Muscle of leg (tissue), 16 donors: Measurements from ENCODE around the gene ANKRD33. TPM values are rescaled to one million over a fixed set of nuclear protein-coding genes. Genes with fewer than 3 reads are reported as not detected.

Experiments used
- DNase-seq: peaks from one replicate; pipeline ENCODE4 v3.0.0; 2013
- H3K27ac ChIP-seq: one replicate; pipeline ENCODE4 v1.5.1; 2013; ENCODE audit warnings: mild to moderate bottlenecking, low read length, control low read depth
- H3K27me3 ChIP-seq: one replicate; pipeline ENCODE4 v1.6.1; 2013; ENCODE audit warnings: low read length; ENCODE audit not compliant: control insufficient read depth, insufficient read depth
- H3K36me3 ChIP-seq: one replicate; pipeline ENCODE4 v1.6.1; 2013; ENCODE audit warnings: low read length; ENCODE audit not compliant: control insufficient read depth, insufficient read depth
- H3K4me1 ChIP-seq: one replicate; pipeline ENCODE4 v1.6.1; 2013; ENCODE audit warnings: low read length; ENCODE audit not compliant: control insufficient read depth, insufficient read depth
- H3K4me3 ChIP-seq: one replicate; pipeline ENCODE4 v1.5.1; 2013; ENCODE audit warnings: low read length, control low read depth
- H3K9me3 ChIP-seq: replicated peaks from 2 replicates; pipeline ENCODE4 v1.6.1; 2013; ENCODE audit warnings: low read depth, low read length; ENCODE audit not compliant: control insufficient read depth
- WGBS: methylation state at CpG from one replicate; pipeline ENCODE4 v1.1.5; 2013; ENCODE audit warnings: missing lambda C conversion rate; ENCODE audit not compliant: insufficient coverage; 5-methylcytosine and 5-hydroxymethylcytosine counted together
- long read RNA-seq, 11 donors: transcript quantifications; one replicate each; lab custom pipeline, GENCODE V29; 2026
- polyA plus RNA-seq, 8 donors: library from polyadenylated mRNA; unstranded; fragments of 120-200 nt; gene quantifications; one replicate each; pipeline versions ENCODE4 v1.2.1 to v1.2.3, GENCODE V29; 2013; ENCODE audit warnings: inconsistent platforms in 1 of 8, low replicate concordance in 1 of 8; ENCODE audit not compliant: insufficient read length in 8 of 8, insufficient read depth in 1 of 8
- total RNA-seq: library from RNA; stranded (reverse); fragments of 120-200 nt; gene quantifications from one replicate; pipeline ENCODE4 v1.2.4, GENCODE V29; 2013

Gene ANKRD33
- total RNA-seq (0.04 TPM), polyA plus RNA-seq (under 1 TPM in 5 of 8 donors, not detected in 3; 0.06 to 0.18 (median 0.09) TPM)
- long read RNA-seq, donor 1, result 0 reads
- long read RNA-seq, donor 2, result 0 reads
- long read RNA-seq, donor 3, result 0 reads
- long read RNA-seq, donor 4, result 0 reads
- long read RNA-seq, donor 5, result 0 reads
- long read RNA-seq, donor 6, result 0 reads
- long read RNA-seq, donor 7, result 0 reads
- long read RNA-seq, donor 8, result 0 reads
- long read RNA-seq, donor 9, result 0 reads
- long read RNA-seq, donor 10, result 0 reads
- long read RNA-seq, donor 11, result 0 reads

- H3K9me3 ChIP-seq, result no peaks in the 10 kb centered on the region
- WGBS, result 49% methylated on average over 38 of the region's 41 CpGs
- H3K4me3 ChIP-seq, result no peak within 1 kb of the TSS
- H3K36me3 ChIP-seq, result no peaks in the 10 kb centered on the region
- peaks cover 3% of the 10 kb centered on the region for H3K27me3 ChIP-seq
- no peak within 1 kb of the TSS for H3K27ac ChIP-seq
- peaks cover 18% of the 10 kb centered on the region for H3K4me1 ChIP-seq
- DNase-seq, result peak; percentile 65
These were observed at the start of gene ANKRD33 for GRCh38 chr12:51887476-51888315. Gene ANKRD33, plus strand, starts transcription at chr12:51888103. Its CDS starts 84 bp downstream, at chr12:51888187.

DNA sequence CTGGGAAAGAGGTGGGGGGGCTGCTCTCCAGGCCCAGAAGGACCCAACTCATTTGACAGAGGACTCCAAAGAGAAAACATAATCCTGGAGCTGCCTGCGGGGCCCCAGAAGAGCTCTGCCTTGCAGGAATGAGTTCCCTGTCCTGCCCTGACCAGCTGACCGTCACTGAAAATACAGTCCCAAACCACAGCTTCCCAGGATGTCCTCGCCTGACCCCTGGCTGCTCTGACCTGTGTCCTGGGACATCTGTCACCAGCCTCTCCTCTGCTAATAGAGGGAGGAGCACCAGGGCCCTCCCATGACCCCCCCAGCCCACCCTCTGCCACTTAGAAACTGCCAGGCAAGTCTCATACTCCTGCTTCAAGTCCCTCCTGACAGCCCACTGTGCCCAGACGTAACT, 49.1 kb upstream of the ANKRD33 start:
- Histone ChIP-seq H3K4me3 (no peak overlapping the region), H3K27ac (no peak overlapping the region), H3K36me3 (no peaks in the 10 kb centered on the region), H3K4me1 (peaks cover 53% of the 10 kb centered on the region), H3K9me3 (no peaks in the 10 kb centered on the region), H3K27me3 (peaks cover 36% of the 10 kb centered on the region)
- WGBS, result 49% methylated on average over 3 of the region's 4 CpGs
- DNase-seq, result no peak

GRCh38 chr12:51839310-51839947, 48.5 kb upstream of the ANKRD33 start:
- H3K27me3 ChIP-seq, result peaks cover 32% of the 10 kb centered on the region
- WGBS, result 59% methylated on average over 5 of the region's 5 CpGs

DNA sequence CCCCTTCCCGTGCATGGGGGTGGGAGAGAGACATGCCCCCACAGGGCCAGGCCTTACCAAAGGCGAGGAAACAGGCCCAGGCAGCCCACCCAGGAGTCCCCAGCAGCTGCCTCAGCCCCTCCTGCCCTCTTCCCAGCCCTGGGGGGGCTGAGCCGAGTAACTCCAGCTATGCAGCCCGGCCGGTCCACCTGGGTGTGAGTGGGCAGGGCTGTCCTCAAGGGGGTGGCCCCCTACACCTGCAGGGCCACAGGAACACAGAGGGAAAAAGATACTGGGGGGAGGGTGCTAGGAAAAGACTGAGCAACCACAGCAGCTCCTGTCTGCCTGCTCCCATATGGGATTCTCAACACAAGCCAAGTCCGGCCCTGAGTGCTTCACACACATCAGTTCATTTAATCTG, 46.9 kb upstream of the ANKRD33 start:
- H3K9me3 ChIP-seq, result no peaks in the 10 kb centered on the region
- DNase-seq, result no peak
- H3K27me3 ChIP-seq, result peaks cover 40% of the 10 kb centered on the region
- no peaks in the 10 kb centered on the region for H3K36me3 ChIP-seq
- H3K27ac ChIP-seq, result no peak overlapping the region
- WGBS, result no CpG with 5 or more reads among the region's 6 CpGs
- H3K4me1 ChIP-seq, result peaks cover 49% of the 10 kb centered on the region
- H3K4me3 ChIP-seq, result no peak overlapping the region

More at GRCh38 chr12:51839310-51839947, 48.5 kb upstream of the ANKRD33 start:
- Histone ChIP-seq H3K36me3 (no peaks in the 10 kb centered on the region), H3K9me3 (no peaks in the 10 kb centered on the region), H3K4me1 (peaks cover 49% of the 10 kb centered on the region), H3K27ac (no peak overlapping the region), H3K4me3 (no peak overlapping the region)
- DNase-seq, result no peak

DNA sequence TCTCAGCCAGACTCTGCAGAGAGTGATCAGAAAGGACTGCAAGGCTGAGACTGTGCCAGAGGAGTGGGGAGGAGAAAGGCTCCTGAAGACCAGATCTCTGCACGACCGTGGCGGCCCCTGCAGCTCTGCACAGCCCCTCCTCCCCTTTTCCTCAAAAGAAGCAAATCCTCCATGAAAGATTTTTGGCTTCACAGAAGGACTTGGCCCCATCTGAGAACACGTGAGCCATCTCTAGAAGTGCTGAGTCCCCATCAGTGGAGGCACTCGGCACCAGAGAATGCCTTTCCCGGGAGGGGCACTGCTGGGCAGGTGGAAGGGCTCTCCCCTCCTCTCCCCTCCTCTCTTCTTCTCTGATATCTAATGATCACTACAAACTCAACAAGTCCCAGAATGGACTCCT, 46.2 kb upstream of the ANKRD33 start:
- no peak overlapping the region for H3K27ac ChIP-seq
- peak; percentile 81 for DNase-seq
- no peaks in the 10 kb centered on the region for H3K9me3 ChIP-seq
- 13% methylated on average over 3 of the region's 6 CpGs for WGBS
- no peak overlapping the region for H3K4me3 ChIP-seq
- no peaks in the 10 kb centered on the region for H3K36me3 ChIP-seq
- H3K27me3 ChIP-seq, result peaks cover 45% of the 10 kb centered on the region
- peaks cover 50% of the 10 kb centered on the region for H3K4me1 ChIP-seq

GRCh38 chr12:51844854-51845253, 43.0 kb upstream of the ANKRD33 start:
- H3K4me3 ChIP-seq, result no peak overlapping the region
- no peaks in the 10 kb centered on the region for H3K36me3 ChIP-seq
- H3K27ac ChIP-seq, result no peak overlapping the region
- H3K27me3 ChIP-seq, result peaks cover 55% of the 10 kb centered on the region
- no peak for DNase-seq
- H3K4me1 ChIP-seq, result peaks cover 42% of the 10 kb centered on the region
- H3K9me3 ChIP-seq, result no peaks in the 10 kb centered on the region
- WGBS, result 73% methylated on average over 3 of the region's 4 CpGs

GRCh38 chr12:51845482-51845881, 42.4 kb upstream of the ANKRD33 start:
- DNase-seq, result peak; percentile 43
- WGBS, result 24% methylated on average over 7 of the region's 7 CpGs
- H3K27ac ChIP-seq, result no peak overlapping the region
- H3K9me3 ChIP-seq, result no peaks in the 10 kb centered on the region
- H3K4me3 ChIP-seq, result no peak overlapping the region
- no peaks in the 10 kb centered on the region for H3K36me3 ChIP-seq
- H3K27me3 ChIP-seq, result peaks cover 60% of the 10 kb centered on the region
- peaks cover 49% of the 10 kb centered on the region for H3K4me1 ChIP-seq

DNA sequence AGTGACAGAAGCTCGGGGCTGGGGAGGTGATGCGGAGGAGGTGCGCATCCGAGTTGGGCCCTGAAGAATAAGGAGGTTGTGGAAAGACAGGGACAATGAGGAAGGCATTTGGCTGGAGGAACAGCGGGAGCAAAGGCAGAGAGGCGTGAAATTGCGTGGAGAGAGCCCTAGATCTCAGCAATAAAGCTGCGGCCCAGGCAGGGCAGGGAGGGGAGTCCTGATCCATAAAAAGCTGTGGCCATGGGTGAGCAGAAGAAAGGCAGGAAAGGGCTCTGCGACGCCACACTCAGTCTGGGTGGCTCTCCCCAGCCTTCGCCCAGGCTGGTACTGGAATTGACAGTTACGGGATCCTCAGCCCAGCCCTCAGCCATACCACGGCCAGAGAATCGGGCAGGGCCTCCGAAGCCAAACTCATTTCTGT, 41.6 kb upstream of the ANKRD33 start:
- WGBS, result 57% methylated on average over 10 of the region's 15 CpGs
- H3K4me3 ChIP-seq, result no peak overlapping the region
- no peaks in the 10 kb centered on the region for H3K36me3 ChIP-seq
- H3K4me1 ChIP-seq, result peaks cover 49% of the 10 kb centered on the region
- no peaks in the 10 kb centered on the region for H3K9me3 ChIP-seq
- DNase-seq, result no peak
- peak overlapping the region; percentile 51 for H3K27ac ChIP-seq
- peaks cover 63% of the 10 kb centered on the region for H3K27me3 ChIP-seq

DNA sequence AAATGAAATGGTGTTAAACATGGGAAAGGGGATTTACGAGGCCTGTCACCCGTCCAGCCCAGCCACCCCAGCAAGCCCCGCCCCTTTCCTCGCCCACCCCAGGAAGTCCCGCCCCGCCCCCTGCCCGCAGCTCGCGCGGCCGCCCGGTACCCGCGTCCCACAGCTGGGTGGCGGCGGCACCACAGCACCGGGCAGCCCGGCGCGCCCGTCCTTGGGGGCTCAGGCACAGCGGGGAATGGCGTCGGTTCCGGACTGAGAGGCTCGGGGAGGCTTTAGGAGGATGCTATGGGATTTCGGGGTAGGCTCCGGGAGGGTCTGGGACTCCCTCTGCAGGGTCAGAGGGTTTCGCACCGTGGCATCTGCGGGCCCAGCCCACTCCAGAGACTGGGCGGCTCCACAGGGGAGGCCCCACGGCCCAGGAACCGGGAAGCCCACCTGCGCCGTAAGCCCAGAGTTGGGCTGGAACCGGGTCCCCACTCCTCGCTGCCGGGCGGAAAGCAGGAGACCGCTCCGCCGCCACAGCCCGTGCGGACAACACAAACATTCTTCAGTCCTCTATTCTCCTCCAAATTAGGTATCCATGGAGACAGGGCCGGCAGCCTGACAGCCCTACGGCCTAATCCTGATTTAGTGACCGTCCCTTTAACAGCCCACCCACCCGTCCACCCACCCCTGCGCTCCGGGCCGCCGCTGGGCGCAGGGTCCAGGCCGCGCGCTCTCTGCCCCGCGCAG, 40.8 kb upstream of the ANKRD33 start:
- H3K27me3 ChIP-seq, result peaks cover 59% of the 10 kb centered on the region
- H3K4me1 ChIP-seq, result peaks cover 47% of the 10 kb centered on the region
- DNase-seq, result peak; percentile 70
- peak overlapping the region; percentile 67 for H3K27ac ChIP-seq
- H3K36me3 ChIP-seq, result no peaks in the 10 kb centered on the region
- no peaks in the 10 kb centered on the region for H3K9me3 ChIP-seq
- under 1% methylated on average over 52 of the region's 59 CpGs for WGBS
- H3K4me3 ChIP-seq, result peak overlapping the region; percentile 63
